Endothelial cell of umbilical vein (primary cell): ENCODE measurements around the gene GIT2. TPM values are rescaled to one million over a fixed set of nuclear protein-coding genes. Genes with fewer than 3 reads are reported as not detected.

Source experiments
- BruUV-seq: library from RNA; stranded (reverse); fragments of 400-500 nt; replicated peaks from 2 replicates; lab custom pipeline; 2021; lab: Mats Ljungman, UMichigan
- CTCF ChIA-PET: fragments of 300-600, 350-600 bp; sonication (Branson Sonifier 250); formaldehyde crosslinking; loops from one replicate; lab custom pipeline; 2021; ENCODE audit warnings: antibody characterized with exemption, inconsistent platforms; lab: Charles Lee
- POLR2A ChIA-PET: fragments of 300-600, 350-600 bp; sonication (Branson Sonifier 250); formaldehyde crosslinking; loops from one replicate; lab custom pipeline; 2021; ENCODE audit warnings: antibody characterized with exemption, inconsistent platforms; lab: Charles Lee
- DNase-seq: peaks from one replicate; pipeline ENCODE4 v3.0.0-alpha.2; 2011; ENCODE audit warnings: low read depth, low spot score
- FAIRE-seq: peaks from 2 replicates; lab custom pipeline; 2011; peaks lifted over from hg19 to GRCh38; lab: Jason Lieb, UNC
- H2AFZ ChIP-seq: 2 replicates; pipeline ENCODE4 v1.6.0; 2012; ENCODE audit warnings: low read depth, low read length, control low read depth, inconsistent platforms
- H3K27ac ChIP-seq: 2 replicates; pipeline ENCODE4 v1.5.1; 2011; ENCODE audit warnings: low read depth, mild to moderate bottlenecking, control low read depth, low read length, moderate library complexity; ENCODE audit not compliant: insufficient read depth
- H3K27me3 ChIP-seq, 2 experiments: 2 replicates each; pipeline versions ENCODE4 v1.6.0 to v1.6.1; 2011; ENCODE audit warnings: low read length in 2 of 2, mixed read lengths in 1 of 2; ENCODE audit not compliant: control insufficient read depth in 2 of 2, insufficient read depth in 2 of 2
- H3K36me3 ChIP-seq, 2 experiments: 2 replicates in 1 of 2; 3 replicates in 1 of 2; pipeline ENCODE4 v1.5.1; 2011; ENCODE audit warnings: low read length in 2 of 2, mild to moderate bottlenecking in 1 of 2, moderate library complexity in 1 of 2; ENCODE audit not compliant: control insufficient read depth in 2 of 2, insufficient read depth in 2 of 2; ENCODE audit errors: extremely low read depth in 1 of 2
- H3K4me1 ChIP-seq: 3 replicates; pipeline ENCODE4 v1.5.1; 2011; ENCODE audit warnings: mild to moderate bottlenecking, low read length; ENCODE audit not compliant: control insufficient read depth, insufficient read depth; ENCODE audit errors: extremely low read depth
- H3K4me2 ChIP-seq: 2 replicates; pipeline ENCODE4 v1.6.1; 2011; ENCODE audit warnings: low read length, control low read depth, mixed read lengths; ENCODE audit not compliant: insufficient read depth
- H3K4me3 ChIP-seq, 3 experiments: fragments of 200-600 bp in 1 of 3; sonication (generic), shearing (Covaris generic) in 1 of 3; replicated peaks in 1 of 3; 2 replicates each; pipeline ENCODE4 v1.5.1; 2011 to 2016; ENCODE audit warnings: control low read depth in 3 of 3, low read length in 3 of 3, mild to moderate bottlenecking in 2 of 3, inconsistent platforms in 1 of 3, low read depth in 1 of 3, moderate library complexity in 1 of 3; ENCODE audit not compliant: insufficient read depth in 1 of 3
- H3K79me2 ChIP-seq: 2 replicates; pipeline ENCODE4 v1.6.0; 2012; ENCODE audit warnings: low read length, inconsistent platforms; ENCODE audit not compliant: control insufficient read depth, insufficient read depth
- H3K9ac ChIP-seq: replicated peaks from 2 replicates; pipeline ENCODE3; 2011; ENCODE audit warnings: low read length, control low read depth; ENCODE audit not compliant: insufficient read depth; ENCODE audit errors: extremely low read depth
- H3K9me1 ChIP-seq: replicated peaks from 3 replicates; pipeline ENCODE4 v1.6.0; 2011; ENCODE audit warnings: mild to moderate bottlenecking, low read length; ENCODE audit not compliant: control insufficient read depth, insufficient read depth; ENCODE audit errors: extremely low read depth
- H3K9me3 ChIP-seq: replicated peaks from 2 replicates; pipeline ENCODE4 v1.5.1; 2012; ENCODE audit warnings: low read length, inconsistent platforms; ENCODE audit not compliant: control insufficient read depth, insufficient read depth
- H4K20me1 ChIP-seq: replicated peaks from 2 replicates; pipeline ENCODE3; 2011; ENCODE audit warnings: mild to moderate bottlenecking, low read length; ENCODE audit not compliant: control insufficient read depth, insufficient read depth; ENCODE audit errors: extremely low read depth
- EZH2 ChIP-seq: IDR thresholded peaks from 2 replicates; pipeline ENCODE4 v1.6.1; 2012; ENCODE audit warnings: borderline replicate concordance, low read depth, mild to moderate bottlenecking, moderate library complexity, low read length, inconsistent platforms; ENCODE audit not compliant: severe bottlenecking
- FOS ChIP-seq: IDR thresholded peaks from 2 replicates; pipeline ENCODE4 v1.6.1; 2011; ENCODE audit warnings: mild to moderate bottlenecking, low read length, moderate library complexity, borderline replicate concordance; ENCODE audit not compliant: insufficient read depth
- GATA2 ChIP-seq: IDR thresholded peaks from 2 replicates; pipeline ENCODE4 v1.7.0; 2011; ENCODE audit warnings: low read depth, mild to moderate bottlenecking, moderate library complexity, mixed read lengths, low read length; ENCODE audit not compliant: insufficient read length, insufficient read depth
- JUN ChIP-seq: IDR thresholded peaks from 2 replicates; pipeline ENCODE4 v1.6.1; 2011; ENCODE audit warnings: borderline replicate concordance, low read depth; ENCODE audit not compliant: insufficient read length, insufficient read depth
- MYC ChIP-seq: IDR thresholded peaks from one replicate; pipeline ENCODE4 v1.6.1; 2011; ENCODE audit warnings: mild to moderate bottlenecking, low read depth, low read length
- POLR2A ChIP-seq: IDR thresholded peaks from 2 replicates; pipeline ENCODE4 v1.6.1; 2012; ENCODE audit warnings: low read depth, mild to moderate bottlenecking, control low read depth, low read length
- POLR2AphosphoS5 ChIP-seq: IDR thresholded peaks from 2 replicates; pipeline ENCODE4 v1.6.1; 2012; ENCODE audit warnings: low read depth, mild to moderate bottlenecking, control low read depth, low read length, moderate library complexity; ENCODE audit not compliant: insufficient read depth
- dilution Hi-C: fragments of 300-500 bp; cut with MboI; formaldehyde crosslinking; loops from one replicate; pipeline ENCODE4 v1.15.0; 2019; ENCODE audit warnings: low sequenced_read_pairs; ENCODE audit not compliant: extremely low pct_ligation_motif_present
- intact Hi-C: fragments of 100-400 bp; cut with micrococcal nuclease; formaldehyde crosslinking; loops from one replicate; pipeline ENCODE4 v1.10.0; 2022
- polyA plus RNA-seq, 4 experiments: library from polyadenylated mRNA; depleted of rRNA in 3 of 4; stranded (reverse) in 3 of 4; unstranded in 1 of 4; fragments of >200 nt; gene quantifications; 2 replicates each; pipeline versions ENCODE4 v1.2.1 to v1.2.3, GENCODE V29; 2011 to 2012; ENCODE audit warnings: missing spikeins in 1 of 4
- total RNA-seq: library from RNA; stranded (reverse); gene quantifications from 2 replicates; pipeline ENCODE4 v1.2.3, GENCODE V29; 2021
- TF ChIP-seq, protein P1 (sequence below): IDR thresholded peaks from 2 replicates; pipeline ENCODE4 v1.6.1; 2011; ENCODE audit not compliant: insufficient read depth, insufficient read length
- TF ChIP-seq, protein P2 (sequence below), 2 donors: IDR thresholded peaks; 1 replicate in 1 of 2; 2 replicates in 1 of 2; pipeline ENCODE4 v1.5.1; 2011; ENCODE audit warnings: low read length in 2 of 2, mild to moderate bottlenecking in 2 of 2, moderate library complexity in 2 of 2, control low read depth in 1 of 2, inconsistent platforms in 1 of 2, low read depth in 1 of 2; ENCODE audit not compliant: insufficient read depth in 1 of 2; ENCODE audit errors: extremely low read depth in 1 of 2

Gene GIT2
- total and polyA plus RNA-seq, 2 donors (not counting 3 experiments of a cell fraction or from before 2014, with no cell fraction given) = 37.3 to 77.2 TPM

GRCh38 chr12:109920261-109920780 is 75.8 kb downstream of the GIT2 start:
- no peak overlapping the region for H3K9ac ChIP-seq
- no peaks in the 10 kb centered on the region for H3K4me1 ChIP-seq

GRCh38 chr12:109919456-109919855 is 76.7 kb downstream of the GIT2 start:
- ChIA-PET CTCF (interaction anchor here (1.1 to 1.7 kb wide), 2 partner anchors 9 to 66 kb away, joined by 5 to 9 read pairs; no protein-coding TSS in a partner anchor), POLR2A (no interaction called here)
- Histone ChIP-seq H3K9me3 (no peaks in the 10 kb centered on the region), H4K20me1 (no peaks in the 10 kb centered on the region), H3K9ac (no peak overlapping the region), H3K9me1 (no peaks in the 10 kb centered on the region), H3K36me3 (peaks cover 15 to 25% of the 10 kb centered on the region in 2 experiments), H3K79me2 (no peaks in the 10 kb centered on the region), H3K27me3 (no peaks in the 10 kb centered on the region), H3K4me1 (no peaks in the 10 kb centered on the region), H3K27ac (no peak overlapping the region), H3K4me3 (no peak overlapping the region), H2AFZ (no peak overlapping the region), H3K4me2 (no peak overlapping the region)
- TF ChIP-seq GATA2 (no peak), EZH2 (no peak), POLR2A (no peak), MYC (no peak), POLR2AphosphoS5 (no peak), JUN (no peak), FOS (no peak)
- TF ChIP-seq, protein P1, sequence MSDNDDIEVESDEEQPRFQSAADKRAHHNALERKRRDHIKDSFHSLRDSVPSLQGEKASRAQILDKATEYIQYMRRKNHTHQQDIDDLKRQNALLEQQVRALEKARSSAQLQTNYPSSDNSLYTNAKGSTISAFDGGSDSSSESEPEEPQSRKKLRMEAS = no peak
- TF ChIP-seq, protein P2, sequence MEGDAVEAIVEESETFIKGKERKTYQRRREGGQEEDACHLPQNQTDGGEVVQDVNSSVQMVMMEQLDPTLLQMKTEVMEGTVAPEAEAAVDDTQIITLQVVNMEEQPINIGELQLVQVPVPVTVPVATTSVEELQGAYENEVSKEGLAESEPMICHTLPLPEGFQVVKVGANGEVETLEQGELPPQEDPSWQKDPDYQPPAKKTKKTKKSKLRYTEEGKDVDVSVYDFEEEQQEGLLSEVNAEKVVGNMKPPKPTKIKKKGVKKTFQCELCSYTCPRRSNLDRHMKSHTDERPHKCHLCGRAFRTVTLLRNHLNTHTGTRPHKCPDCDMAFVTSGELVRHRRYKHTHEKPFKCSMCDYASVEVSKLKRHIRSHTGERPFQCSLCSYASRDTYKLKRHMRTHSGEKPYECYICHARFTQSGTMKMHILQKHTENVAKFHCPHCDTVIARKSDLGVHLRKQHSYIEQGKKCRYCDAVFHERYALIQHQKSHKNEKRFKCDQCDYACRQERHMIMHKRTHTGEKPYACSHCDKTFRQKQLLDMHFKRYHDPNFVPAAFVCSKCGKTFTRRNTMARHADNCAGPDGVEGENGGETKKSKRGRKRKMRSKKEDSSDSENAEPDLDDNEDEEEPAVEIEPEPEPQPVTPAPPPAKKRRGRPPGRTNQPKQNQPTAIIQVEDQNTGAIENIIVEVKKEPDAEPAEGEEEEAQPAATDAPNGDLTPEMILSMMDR (IDR thresholded peaks at IDR 0.05; ENCODE audit: extremely low read depth in 1 of 2, insufficient read depth in 1 of 2, low read depth in 1 of 2, low read length in 2 of 2) = no peak
- BruUV-seq = no TSS peak
- intact Hi-C loops (no loop called here), dilution Hi-C loops (no loop called here)
- FAIRE-seq = no peak
- DNase-seq = no peak

More at GRCh38 chr12:109920261-109920780, 75.8 kb downstream of the GIT2 start:
- H3K4me3 ChIP-seq = no peak overlapping the region
- ChIA-PET CTCF (interaction anchor here (1.0 to 1.7 kb wide), 4 partner anchors 8 to 75 kb away, joined by 3 to 9 read pairs (median 4); no protein-coding TSS in a partner anchor), POLR2A (no interaction called here)
- no peaks in the 10 kb centered on the region for H4K20me1 ChIP-seq
- no peaks in the 10 kb centered on the region for H3K9me3 ChIP-seq
- DNase-seq (no peak), FAIRE-seq (no peak)
- no peak overlapping the region for H2AFZ ChIP-seq
- BruUV-seq = no TSS peak
- no peaks in the 10 kb centered on the region for H3K79me2 ChIP-seq
- H3K27me3 ChIP-seq = no peaks in the 10 kb centered on the region
- no peaks in the 10 kb centered on the region for H3K9me1 ChIP-seq
- peaks cover 8 to 16% of the 10 kb centered on the region in 2 experiments for H3K36me3 ChIP-seq
- no peak overlapping the region for H3K4me2 ChIP-seq
- dilution Hi-C loops (no loop called here), intact Hi-C loops (no loop called here)
- H3K27ac ChIP-seq = no peak overlapping the region
- TF ChIP-seq, protein P1 = no peak
- TF ChIP-seq POLR2AphosphoS5 = no peak
- TF ChIP-seq, protein P2 (IDR thresholded peaks at IDR 0.05; ENCODE audit: extremely low read depth in 1 of 2, insufficient read depth in 1 of 2, low read depth in 1 of 2, low read length in 2 of 2) = no peak
